ENCODE data around the gene KIRREL1. TPM values are rescaled to one million over a fixed set of nuclear protein-coding genes. Genes with fewer than 3 reads are reported as not detected.

KIRREL1 gene
- total RNA-seq, 1 experiment from 2014 or later, result 42.4 TPM

GRCh38 chr1:158093376-158093775 lies 99.9 kb downstream of the KIRREL1 start (continued):
- TF ChIP-seq ZNF532 (CRISPR knock-in tag; IDR thresholded peaks at IDR 0.05; ENCODE audit: borderline replicate concordance), result no peak
- no peak for TF ChIP-seq PREB (CRISPR knock-in tag; IDR thresholded peaks at IDR 0.05; ENCODE audit: borderline replicate concordance)
- TF ChIP-seq ZNF425 (CRISPR knock-in tag; conservative IDR thresholded peaks at IDR 0.05), result no peak

GRCh38 chr1:158094571-158094970 lies 101.1 kb downstream of the KIRREL1 start:
- ChIA-PET POLR2A (no interaction called here), CTCF (interaction anchor here (0.6 to 9.5 kb wide), 5 partner anchors 9 to 26 kb away, joined by 3 to 443 read pairs (median 88); no protein-coding TSS in a partner anchor)
- H3K4me3 Mint-ChIP-seq, result no peak overlapping the region
- H3K36me3 Mint-ChIP-seq, result peaks cover 45% of the 10 kb centered on the region
- no peak for DNase-seq (ENCODE audit: low spot score)
- H3K27ac Mint-ChIP-seq, result no peak overlapping the region
- peaks cover 40% of the 10 kb centered on the region for H3K4me1 Mint-ChIP-seq
- ATAC-seq, result no peak
- no peak for TF ChIP-seq PREB (CRISPR knock-in tag; IDR thresholded peaks at IDR 0.05; ENCODE audit: borderline replicate concordance)
- no peak for TF ChIP-seq MXD4 (CRISPR knock-in tag; IDR thresholded peaks at IDR 0.05; ENCODE audit: borderline replicate concordance)
- no peak for TF ChIP-seq FOXP1 (CRISPR knock-in tag; IDR thresholded peaks at IDR 0.05; ENCODE audit: borderline replicate concordance)
- TF ChIP-seq NR3C1 (CRISPR knock-in tag; conservative IDR thresholded peaks at IDR 0.05; ENCODE audit: low read depth), result no peak
- no peak for TF ChIP-seq NR1H2 (CRISPR knock-in tag; IDR thresholded peaks at IDR 0.05)
- no peaks in the 10 kb centered on the region for H3K27me3 Mint-ChIP-seq (ENCODE audit: low read depth)
- H3K9me3 Mint-ChIP-seq, result no peaks in the 10 kb centered on the region

GRCh38 chr1:158095737-158096335 lies 102.4 kb downstream of the KIRREL1 start:
- ChIA-PET CTCF (interaction anchor here (0.5 to 9.5 kb wide), 51 partner anchors 9 to 1112 kb away, joined by 3 to 443 read pairs (median 7); partner anchors contain the start of gene KIRREL1), POLR2A (interaction anchor here (0.6 to 1.2 kb wide), 4 partner anchors 8 to 104 kb away, joined by 3 to 4 read pairs (median 3); no protein-coding TSS in a partner anchor)
- peak; percentile 75 for TF ChIP-seq CTCF (IDR thresholded peaks at IDR 0.05)
- no peak for TF ChIP-seq E2F5 (CRISPR knock-in tag; IDR thresholded peaks at IDR 0.05)
- Mint-ChIP-seq H3K9me3 (no peaks in the 10 kb centered on the region), H3K36me3 (peaks cover 37% of the 10 kb centered on the region), H3K4me3 (no peak overlapping the region), H3K27me3 (ENCODE audit: low read depth) (no peaks in the 10 kb centered on the region), H3K27ac (no peak overlapping the region), H3K4me1 (peaks cover 51% of the 10 kb centered on the region)
- ATAC-seq (peak; percentile 84), DNase-seq (ENCODE audit: low spot score) (peak; percentile 70)

Measured in WTC11 (cell line).